Smooth muscle cell of the brain vasculature (primary cell): Measurements from ENCODE around the gene NHERF1.
A peak's percentile ranks its signal among the peaks of the same experiment; 100 is the strongest.

Source experiments
- DNase-seq: peaks from one replicate; pipeline ENCODE4 v3.0.0-alpha.2; 2012; ENCODE audit warnings: low read depth, low spot score

NHERF1 gene

GRCh38 chr17:74748529-74749278, at the start of gene NHERF1:
Gene NHERF1 (plus strand): TSS chr17:74748628. CDS start chr17:74748847, 219 bp downstream.
- peak; percentile 68 for DNase-seq

DNA sequence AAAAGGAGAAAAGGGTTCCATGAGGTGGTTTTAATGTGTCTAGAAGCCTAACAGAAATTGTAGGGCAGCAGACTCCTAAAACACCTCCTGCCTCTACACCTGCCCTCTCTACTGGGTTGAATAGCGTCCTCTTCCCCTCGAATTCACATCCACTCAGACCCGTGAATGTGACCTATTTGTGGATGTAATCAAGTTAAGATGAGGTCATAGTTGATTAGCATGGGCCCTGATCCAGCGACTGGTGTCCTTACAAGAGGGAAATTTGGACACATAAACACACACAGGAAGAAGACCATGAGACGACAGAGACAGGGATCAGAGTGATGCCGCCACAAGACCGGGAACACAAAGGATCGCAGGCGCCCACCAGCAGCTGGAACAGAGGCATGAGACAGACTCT, 49.2 kb upstream of the NHERF1 start:
- no peak for DNase-seq

DNA sequence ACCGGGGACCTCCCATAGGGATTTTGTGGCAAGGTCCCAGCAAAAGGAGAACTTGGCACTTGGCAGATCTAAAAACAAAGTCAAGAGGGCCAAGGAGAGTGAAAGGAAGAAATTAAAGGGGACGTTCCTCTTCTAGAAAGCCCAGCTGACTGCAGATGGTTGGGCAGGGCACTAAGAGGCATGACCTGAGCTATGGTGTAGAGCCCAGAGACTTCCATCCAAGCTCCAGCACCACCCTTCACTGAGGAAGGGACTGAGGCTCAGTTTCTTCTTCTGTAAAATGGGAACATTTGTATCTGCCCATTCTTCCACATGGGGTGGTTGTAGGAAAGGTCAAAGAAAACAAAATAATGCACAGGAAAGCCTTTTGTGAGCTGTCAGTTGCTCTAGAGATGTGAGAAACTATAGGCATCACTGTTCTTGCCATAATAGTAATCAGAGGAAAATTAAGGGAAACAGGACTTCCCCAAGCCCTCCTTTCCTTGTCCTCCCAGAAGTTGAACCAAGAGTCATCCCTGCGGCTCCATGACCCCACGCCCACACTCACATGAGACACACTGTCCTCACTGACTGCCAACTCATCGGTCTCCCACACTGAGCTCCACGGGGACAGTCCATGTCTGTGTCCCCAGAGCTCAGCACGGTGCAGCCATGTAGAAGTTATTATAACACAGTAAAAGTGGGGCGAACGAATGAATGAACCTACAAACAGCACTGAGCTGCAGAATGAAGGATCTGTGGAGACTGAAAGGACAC, 46.1 kb upstream of the NHERF1 start:
- DNase-seq: no peak

DNA sequence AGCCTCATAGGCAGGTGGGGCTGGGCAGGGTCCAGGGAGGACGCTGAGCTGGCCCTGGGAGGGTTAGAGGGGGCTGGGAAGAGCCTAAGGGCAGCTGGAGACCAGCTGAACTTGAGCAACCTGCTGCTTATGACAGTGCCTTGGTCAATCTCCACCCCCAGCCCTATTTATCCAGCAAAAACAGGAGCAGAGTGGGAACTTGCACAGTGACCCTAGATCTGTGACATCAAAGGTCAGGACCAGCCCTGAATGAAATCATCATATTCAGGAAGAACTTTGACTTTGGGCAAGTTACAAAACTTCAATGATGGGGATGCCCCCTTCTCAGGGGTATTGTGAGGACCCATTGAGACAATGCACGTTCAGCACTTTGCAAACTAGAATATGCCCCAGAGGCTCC, 45.1 kb upstream of the NHERF1 start:
- DNase-seq: no peak

- DNase-seq: no peak
Observed at GRCh38 chr17:74704544-74704943, 43.9 kb upstream of the NHERF1 start.

DNA sequence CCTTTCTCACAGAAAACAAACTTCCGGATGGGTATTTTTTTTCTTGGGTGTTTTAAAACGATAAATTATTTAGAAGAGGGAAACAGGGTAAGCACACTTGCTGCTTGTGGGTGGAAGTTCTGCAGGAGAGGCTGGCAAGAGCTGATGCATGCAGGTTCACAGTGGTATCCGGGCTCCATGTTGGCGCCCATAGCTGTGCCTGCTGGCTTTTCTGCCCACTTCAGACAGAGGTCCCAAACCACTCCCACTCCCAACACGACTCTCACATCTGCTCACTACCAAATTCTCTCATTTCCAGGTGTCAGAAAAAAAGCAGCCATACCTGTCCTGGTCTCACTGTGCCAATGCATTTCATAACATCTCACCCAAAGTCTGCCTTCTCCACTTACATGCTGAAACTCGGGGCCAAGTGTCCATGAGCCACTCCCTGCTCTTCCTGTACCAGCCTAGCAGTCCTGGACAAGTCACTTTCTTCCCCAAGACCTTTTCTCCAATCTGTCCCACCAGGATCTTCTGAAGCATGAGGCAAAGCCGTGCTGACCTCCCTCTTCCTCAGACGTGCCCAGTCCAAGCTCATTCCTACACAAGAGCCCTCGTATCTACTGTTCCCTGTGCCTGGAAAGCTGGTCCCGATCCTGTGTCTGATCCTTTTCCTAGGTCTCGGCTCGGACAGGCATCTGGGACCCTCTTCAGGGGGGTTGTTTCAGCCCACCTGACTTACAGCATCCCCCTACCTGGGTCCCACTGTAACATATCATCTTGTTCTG, 37.2 kb upstream of the NHERF1 start:
- no peak for DNase-seq

GRCh38 chr17:74712301-74712700, 36.1 kb upstream of the NHERF1 start:
- DNase-seq: no peak

- no peak for DNase-seq
Observed at GRCh38 chr17:74712756-74713155, 35.7 kb upstream of the NHERF1 start, which contains the start of gene CD300LF. Gene CD300LF (minus strand): TSS chr17:74712923. CDS start chr17:74712866, 57 bp downstream.

- no peak for DNase-seq
Observed at GRCh38 chr17:74713171-74713755, 35.2 kb upstream of the NHERF1 start.

GRCh38 chr17:74715144-74715543, 33.3 kb upstream of the NHERF1 start:
- DNase-seq: no peak

DNA sequence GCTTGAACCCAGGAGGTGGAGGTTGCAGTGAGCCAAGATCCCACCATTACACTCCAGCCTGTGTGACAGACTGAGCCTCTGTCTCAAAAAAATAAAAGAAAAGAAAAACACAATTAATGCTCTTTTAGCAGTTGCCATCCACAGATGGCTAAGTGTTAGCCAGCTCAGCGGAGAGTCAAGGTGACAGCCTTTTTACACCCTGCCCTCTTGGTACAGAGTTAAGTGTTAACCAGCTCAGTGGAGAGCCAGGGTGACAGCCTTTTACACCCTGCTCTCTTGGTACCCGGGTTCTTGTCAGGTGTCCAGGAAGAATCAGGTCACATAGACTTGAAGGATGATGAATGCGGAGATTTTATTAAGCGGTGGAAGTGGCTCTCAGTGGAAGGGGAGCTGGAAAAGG, 27.9 kb upstream of the NHERF1 start:
- DNase-seq: no peak

DNA sequence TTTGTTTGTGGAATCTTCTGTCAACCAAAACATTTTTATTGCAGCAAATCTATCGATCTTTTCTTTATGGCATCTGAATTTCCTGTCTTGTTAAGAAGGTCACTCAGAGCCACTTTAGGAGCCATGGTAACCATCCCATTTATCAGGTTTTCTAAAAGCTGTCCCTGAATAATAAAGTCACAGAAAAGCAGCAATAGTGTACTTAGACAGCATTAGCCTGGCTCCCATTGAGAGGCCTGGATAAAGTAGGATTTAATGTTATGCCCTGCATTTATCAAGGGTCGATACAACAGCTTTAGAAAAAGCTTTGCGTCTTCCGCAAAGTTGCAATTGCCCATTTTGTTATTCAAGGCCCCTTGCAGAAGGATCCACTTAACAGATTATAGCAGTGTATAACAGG, 25.6 kb upstream of the NHERF1 start:
- DNase-seq: no peak

DNA sequence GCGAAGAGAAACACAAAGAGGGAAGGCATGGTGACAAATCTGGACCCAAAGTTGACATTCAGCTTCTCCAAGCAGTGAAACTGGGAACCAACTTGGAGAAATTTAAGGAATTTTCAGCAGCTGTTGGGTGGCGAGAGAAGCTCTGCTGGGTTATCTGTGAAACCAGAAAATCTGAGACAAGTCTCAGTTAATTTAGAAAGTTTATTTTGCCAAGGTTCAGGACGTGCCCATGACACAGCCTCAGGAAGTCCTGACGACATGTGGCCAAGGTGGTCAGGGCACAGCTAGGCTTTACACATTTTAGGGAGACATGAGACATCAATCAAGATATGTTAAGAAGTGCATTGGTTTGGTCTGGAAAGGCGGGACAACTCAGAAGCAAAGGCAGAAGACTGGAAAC, 24.5 kb upstream of the NHERF1 start:
- no peak for DNase-seq

GRCh38 chr17:74725111-74725510, 23.3 kb upstream of the NHERF1 start:
- DNase-seq: no peak

DNA sequence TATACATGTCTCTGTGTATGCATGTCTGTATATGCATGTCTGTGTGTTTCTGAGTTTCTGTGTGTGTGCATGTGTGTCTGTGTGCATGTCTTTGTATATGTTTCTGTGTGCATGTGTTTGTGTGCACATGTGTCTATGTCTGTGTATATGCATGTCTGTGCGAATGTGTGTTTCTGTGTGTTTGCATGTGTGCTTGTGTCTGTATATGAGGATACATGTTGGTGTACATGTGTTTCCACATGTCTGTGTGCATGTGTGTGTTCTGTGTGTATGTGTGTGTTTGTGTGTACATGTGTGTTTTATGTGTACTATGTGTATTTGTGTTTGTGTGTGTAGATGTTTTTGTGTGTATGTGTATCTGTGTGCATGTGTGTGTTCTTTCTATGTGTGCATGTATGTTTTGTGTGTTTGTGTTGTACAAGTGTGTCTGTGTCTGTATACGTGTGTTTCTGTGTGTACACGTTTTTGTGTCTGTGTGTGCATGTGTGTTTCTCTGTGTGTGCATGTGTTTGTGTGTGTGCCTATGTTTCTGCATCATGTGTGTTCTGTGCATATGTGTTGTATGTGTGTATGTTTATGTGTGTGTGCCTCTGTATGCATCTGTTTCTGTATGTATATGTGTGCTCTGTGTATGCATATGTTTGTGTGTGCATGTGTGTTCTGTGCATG, 20.3 kb upstream of the NHERF1 start:
- DNase-seq: no peak

DNA sequence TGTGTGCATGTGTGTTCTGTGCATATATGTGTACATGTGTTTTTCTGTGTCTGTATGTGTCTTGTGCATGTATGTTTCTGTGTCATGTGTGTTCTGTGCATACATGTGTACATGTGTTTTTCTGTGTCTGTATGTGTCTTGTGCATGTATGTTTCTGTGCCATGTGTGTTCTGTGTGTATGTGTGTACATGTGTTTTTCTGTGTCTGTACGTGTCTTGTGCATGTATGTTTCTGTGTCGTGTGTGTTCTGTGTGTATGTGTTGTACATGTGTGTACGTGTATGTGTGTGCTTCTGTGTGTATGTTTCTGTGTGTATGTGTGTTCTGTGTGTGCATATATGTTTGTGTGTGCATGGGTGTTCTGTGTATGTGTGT, 19.7 kb upstream of the NHERF1 start:
- no peak for DNase-seq

- no peak for DNase-seq
Observed at GRCh38 chr17:74729368-74729767, 19.1 kb upstream of the NHERF1 start.

DNA sequence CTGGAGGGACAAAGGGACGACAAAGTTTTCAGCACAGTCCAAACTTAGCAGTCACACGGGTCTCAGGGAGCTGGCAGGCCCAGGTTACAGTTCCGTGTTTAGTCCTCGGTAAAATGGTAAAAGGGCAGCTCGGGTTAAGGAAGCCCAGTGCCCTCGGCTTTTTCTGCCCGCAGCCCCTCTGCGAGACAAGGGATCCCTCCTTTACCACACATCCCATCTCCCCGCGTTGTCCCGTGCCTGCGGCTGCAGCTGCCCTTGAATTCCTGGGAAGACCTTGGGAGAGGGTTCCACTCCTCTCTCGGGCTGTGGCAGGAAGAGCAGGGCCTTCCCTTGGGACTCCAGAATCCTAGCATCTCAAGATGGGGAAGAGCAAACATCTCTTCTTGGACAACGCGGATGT, 18.6 kb upstream of the NHERF1 start:
- no peak for DNase-seq

GRCh38 chr17:74730491-74731346, 17.7 kb upstream of the NHERF1 start:
- DNase-seq: no peak

DNA sequence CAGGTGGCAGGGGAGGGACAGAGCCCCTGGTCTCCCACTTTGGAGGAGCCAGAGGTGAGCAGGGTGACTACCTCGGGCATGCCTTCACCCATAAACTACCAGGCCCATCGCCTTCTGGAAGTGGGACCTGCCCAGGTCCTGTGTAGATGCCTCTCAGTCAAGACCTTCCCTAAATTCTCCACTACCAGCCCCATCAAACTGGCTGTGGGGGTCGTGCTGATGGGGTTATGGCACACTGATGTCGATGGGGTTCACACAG, 17.2 kb upstream of the NHERF1 start:
- no peak for DNase-seq
